OCI-LY7 (cell line): Measurements from ENCODE around the gene SLAMF1.

Experiments used
- EZH2phosphoT487 ChIP-seq: fragments of 200-600 bp; sonication (generic); IDR thresholded peaks from 2 replicates; pipeline ENCODE4 v1.6.1; 2018; ENCODE audit warnings: low read depth, borderline replicate concordance, mild to moderate bottlenecking, mixed run types, antibody characterized with exemption, low read length, moderate library complexity, mixed read lengths
- TF ChIP-seq, protein P1 (sequence below): fragments of 200-600 bp; sonication (generic); conservative IDR thresholded peaks from 2 replicates; pipeline ENCODE4 v1.5.1; 2014; ENCODE audit warnings: mild to moderate bottlenecking, antibody characterized with exemption, low read length, moderate library complexity, mixed read lengths

DNA sequence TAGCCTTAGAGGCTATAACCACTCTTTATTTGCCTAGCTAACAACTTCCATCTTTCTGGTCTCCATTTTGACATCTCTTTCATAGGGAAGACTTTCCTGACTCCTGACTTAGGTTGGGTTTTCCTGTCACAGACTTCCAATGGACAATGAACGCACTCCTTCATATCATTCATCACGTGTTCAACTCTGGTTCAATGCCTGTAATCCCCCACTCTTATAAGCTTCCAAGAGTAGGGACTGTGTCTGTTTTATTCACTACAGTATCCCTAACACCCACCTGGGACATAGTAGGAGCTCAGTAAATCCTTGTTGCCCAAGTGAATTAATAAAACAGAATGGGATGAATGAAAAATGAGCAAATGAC lies 4.6 kb downstream of the SLAMF1 start:
- TF ChIP-seq, protein P1, sequence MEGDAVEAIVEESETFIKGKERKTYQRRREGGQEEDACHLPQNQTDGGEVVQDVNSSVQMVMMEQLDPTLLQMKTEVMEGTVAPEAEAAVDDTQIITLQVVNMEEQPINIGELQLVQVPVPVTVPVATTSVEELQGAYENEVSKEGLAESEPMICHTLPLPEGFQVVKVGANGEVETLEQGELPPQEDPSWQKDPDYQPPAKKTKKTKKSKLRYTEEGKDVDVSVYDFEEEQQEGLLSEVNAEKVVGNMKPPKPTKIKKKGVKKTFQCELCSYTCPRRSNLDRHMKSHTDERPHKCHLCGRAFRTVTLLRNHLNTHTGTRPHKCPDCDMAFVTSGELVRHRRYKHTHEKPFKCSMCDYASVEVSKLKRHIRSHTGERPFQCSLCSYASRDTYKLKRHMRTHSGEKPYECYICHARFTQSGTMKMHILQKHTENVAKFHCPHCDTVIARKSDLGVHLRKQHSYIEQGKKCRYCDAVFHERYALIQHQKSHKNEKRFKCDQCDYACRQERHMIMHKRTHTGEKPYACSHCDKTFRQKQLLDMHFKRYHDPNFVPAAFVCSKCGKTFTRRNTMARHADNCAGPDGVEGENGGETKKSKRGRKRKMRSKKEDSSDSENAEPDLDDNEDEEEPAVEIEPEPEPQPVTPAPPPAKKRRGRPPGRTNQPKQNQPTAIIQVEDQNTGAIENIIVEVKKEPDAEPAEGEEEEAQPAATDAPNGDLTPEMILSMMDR = no peak
- no peak for TF ChIP-seq EZH2phosphoT487
